K562 (cell line): ENCODE measurements around the gene SETDB1. TPM values are rescaled to one million over a fixed set of nuclear protein-coding genes. Genes with fewer than 3 reads are reported as not detected.

ENCODE experiments used
- ARID2 ChIP-seq: fragments of 450-650 bp; IDR thresholded peaks from 2 replicates; pipeline ENCODE4 v1.6.1; 2017; ENCODE audit warnings: antibody characterized with exemption, mild to moderate bottlenecking
- CHD2 ChIP-seq: IDR thresholded peaks from 2 replicates; pipeline ENCODE4 v1.6.1; 2011; ENCODE audit warnings: low read depth, low read length
- CLOCK ChIP-seq: fragments of 250-450 bp; sonication (Bioruptor Pico); IDR thresholded peaks from 2 replicates; pipeline ENCODE4 v1.4.0; 2020; ENCODE audit warnings: mild to moderate bottlenecking, moderate library complexity, borderline replicate concordance
- GATA2 ChIP-seq: sonication (generic); formaldehyde crosslinking; IDR thresholded peaks from 2 replicates; pipeline ENCODE4 v1.4.0; 2020; ENCODE audit warnings: mild to moderate bottlenecking, missing genetic modification reagents
- GTF2B ChIP-seq: IDR thresholded peaks from 2 replicates; pipeline ENCODE4 v1.6.1; 2011; ENCODE audit not compliant: insufficient read length; ENCODE audit errors: extremely low read depth
- MECOM ChIP-seq: fragments of 250-450 bp; sonication (Bioruptor Pico); IDR thresholded peaks from 2 replicates; pipeline ENCODE4 v1.8.0; 2022; ENCODE audit warnings: inconsistent platforms
- MTA2 ChIP-seq: fragments of 450-650 bp; IDR thresholded peaks from 2 replicates; pipeline ENCODE4 v1.6.1; 2016; ENCODE audit warnings: low read depth
- PHB2 ChIP-seq: fragments of 450-650 bp; IDR thresholded peaks from 2 replicates; pipeline ENCODE4 v1.6.1; 2017; ENCODE audit warnings: low read depth
- PHF21A ChIP-seq: fragments of 450-650 bp; IDR thresholded peaks from 2 replicates; pipeline ENCODE4 v1.6.1; 2017; ENCODE audit warnings: low read depth, borderline replicate concordance
- STAT6 ChIP-seq: sonication (generic); formaldehyde crosslinking; IDR thresholded peaks from 2 replicates; pipeline ENCODE4 v1.8.1; 2023; ENCODE audit warnings: mild to moderate bottlenecking, missing genetic modification reagents
- VEZF1 ChIP-seq: fragments of 200-800 bp; sonication (Bioruptor generic); IDR thresholded peaks from 2 replicates; pipeline ENCODE4 v1.6.1; 2017; ENCODE audit warnings: missing genetic modification characterization, missing compliant biosample characterization
- ZNF398 ChIP-seq: fragments of 250-450 bp; sonication (Bioruptor Pico); IDR thresholded peaks from 2 replicates; pipeline ENCODE4 v1.8.0; 2021; ENCODE audit warnings: moderate library complexity, mild to moderate bottlenecking, inconsistent platforms
- polyA plus RNA-seq, 8 experiments: library from polyadenylated mRNA; depleted of rRNA in 4 of 8; stranded (reverse) in 5 of 8; unstranded in 3 of 8; fragments of >200 nt; fragmentation: Nextera tagmentation in 2 of 8; fragmentation: Illumina TruSeq in 1 of 8; extraction: Ambion mirVana in 2 of 8; extraction: Trizol in 1 of 8; gene quantifications; 2 replicates each; pipeline versions ENCODE4 v1.2.1 to v1.2.3, GENCODE V29; 2011 to 2014; ENCODE audit warnings: inconsistent platforms in 1 of 8, missing spikeins in 1 of 8
- total RNA-seq, 7 experiments: library from RNA; depleted of rRNA in 6 of 7; stranded (reverse); fragments of >200 nt in 6 of 7; fragmentation: Illumina TruSeq in 2 of 7; extraction: Trizol in 2 of 7; gene quantifications; 2 replicates each; pipeline versions ENCODE4 v1.2.1 to v1.2.3, GENCODE V29; 2011 to 2021; ENCODE audit warnings: low replicate concordance in 1 of 7

Gene SETDB1
- total and polyA plus RNA-seq, 9 of the 15 experiments (the other 6 are each of a cell fraction or from before 2014, with no cell fraction given), result 21.5 to 64.4 (median 42.0) TPM

- TF ChIP-seq ARID2 (no peak), STAT6 (CRISPR knock-in tag) (0 out of 2 replicates have a peak, but pooled peaks have one; percentile 12), VEZF1 (peak; percentile 93), ZNF398 (no peak), GATA2 (peak; percentile 85), CLOCK (no peak), GTF2B (no peak), MTA2 (peak; percentile 85), CHD2 (no peak), PHB2 (peak; percentile 55), PHF21A (no peak), MECOM (no peak)
These were observed 50.9 kb downstream of the SETDB1 start (continued) for GRCh38 chr1:150976879-150977694.
